B cell (primary cell): ENCODE measurements around the gene ADGRD1.

ENCODE experiments used
- EZH2 ChIP-seq: IDR thresholded peaks from 2 replicates; pipeline ENCODE4 v1.6.1; 2012; ENCODE audit warnings: borderline replicate concordance, low read depth, mild to moderate bottlenecking, moderate library complexity, low read length; ENCODE audit not compliant: insufficient read depth, poor library complexity, severe bottlenecking
- TF ChIP-seq, protein P1 (sequence below): fragments of 200-600 bp; IDR thresholded peaks from one replicate; pipeline ENCODE4 v1.8.0; 2022; ENCODE audit warnings: antibody characterized with exemption, mild to moderate bottlenecking

GRCh38 chr12:131084341-131085011 lies 130.8 kb downstream of the ADGRD1 start:
- TF ChIP-seq, protein P1, sequence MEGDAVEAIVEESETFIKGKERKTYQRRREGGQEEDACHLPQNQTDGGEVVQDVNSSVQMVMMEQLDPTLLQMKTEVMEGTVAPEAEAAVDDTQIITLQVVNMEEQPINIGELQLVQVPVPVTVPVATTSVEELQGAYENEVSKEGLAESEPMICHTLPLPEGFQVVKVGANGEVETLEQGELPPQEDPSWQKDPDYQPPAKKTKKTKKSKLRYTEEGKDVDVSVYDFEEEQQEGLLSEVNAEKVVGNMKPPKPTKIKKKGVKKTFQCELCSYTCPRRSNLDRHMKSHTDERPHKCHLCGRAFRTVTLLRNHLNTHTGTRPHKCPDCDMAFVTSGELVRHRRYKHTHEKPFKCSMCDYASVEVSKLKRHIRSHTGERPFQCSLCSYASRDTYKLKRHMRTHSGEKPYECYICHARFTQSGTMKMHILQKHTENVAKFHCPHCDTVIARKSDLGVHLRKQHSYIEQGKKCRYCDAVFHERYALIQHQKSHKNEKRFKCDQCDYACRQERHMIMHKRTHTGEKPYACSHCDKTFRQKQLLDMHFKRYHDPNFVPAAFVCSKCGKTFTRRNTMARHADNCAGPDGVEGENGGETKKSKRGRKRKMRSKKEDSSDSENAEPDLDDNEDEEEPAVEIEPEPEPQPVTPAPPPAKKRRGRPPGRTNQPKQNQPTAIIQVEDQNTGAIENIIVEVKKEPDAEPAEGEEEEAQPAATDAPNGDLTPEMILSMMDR = no peak
- TF ChIP-seq EZH2 = no peak
